ENCODE data around the gene KMT2C.

- TF ChIP-seq, protein P1, sequence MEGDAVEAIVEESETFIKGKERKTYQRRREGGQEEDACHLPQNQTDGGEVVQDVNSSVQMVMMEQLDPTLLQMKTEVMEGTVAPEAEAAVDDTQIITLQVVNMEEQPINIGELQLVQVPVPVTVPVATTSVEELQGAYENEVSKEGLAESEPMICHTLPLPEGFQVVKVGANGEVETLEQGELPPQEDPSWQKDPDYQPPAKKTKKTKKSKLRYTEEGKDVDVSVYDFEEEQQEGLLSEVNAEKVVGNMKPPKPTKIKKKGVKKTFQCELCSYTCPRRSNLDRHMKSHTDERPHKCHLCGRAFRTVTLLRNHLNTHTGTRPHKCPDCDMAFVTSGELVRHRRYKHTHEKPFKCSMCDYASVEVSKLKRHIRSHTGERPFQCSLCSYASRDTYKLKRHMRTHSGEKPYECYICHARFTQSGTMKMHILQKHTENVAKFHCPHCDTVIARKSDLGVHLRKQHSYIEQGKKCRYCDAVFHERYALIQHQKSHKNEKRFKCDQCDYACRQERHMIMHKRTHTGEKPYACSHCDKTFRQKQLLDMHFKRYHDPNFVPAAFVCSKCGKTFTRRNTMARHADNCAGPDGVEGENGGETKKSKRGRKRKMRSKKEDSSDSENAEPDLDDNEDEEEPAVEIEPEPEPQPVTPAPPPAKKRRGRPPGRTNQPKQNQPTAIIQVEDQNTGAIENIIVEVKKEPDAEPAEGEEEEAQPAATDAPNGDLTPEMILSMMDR (IDR thresholded peaks at IDR 0.05; ENCODE audit: low read depth, low read length, missing input control), result no peak
- TF ChIP-seq, protein P2, sequence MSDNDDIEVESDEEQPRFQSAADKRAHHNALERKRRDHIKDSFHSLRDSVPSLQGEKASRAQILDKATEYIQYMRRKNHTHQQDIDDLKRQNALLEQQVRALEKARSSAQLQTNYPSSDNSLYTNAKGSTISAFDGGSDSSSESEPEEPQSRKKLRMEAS (IDR thresholded peaks at IDR 0.05), result no peak
- TF ChIP-seq RAD21 (IDR thresholded peaks at IDR 0.05), result no peak
- no peak for TF ChIP-seq SP1 (IDR thresholded peaks at IDR 0.05)
- TF ChIP-seq ZBTB33 (IDR thresholded peaks at IDR 0.05), result no peak
- TF ChIP-seq YY1 (IDR thresholded peaks at IDR 0.05), result no peak
Measured at GRCh38 chr7:152342796-152343195, 93.0 kb downstream of the KMT2C start.

All from liver (tissue), 3 donors.